ENCODE results near the gene PLAAT3.
"Not testable (repeated sequence)": the region's sequence is repeated elsewhere in the genome, so short reads cannot be mapped to it uniquely, and the experiment has no call there.

PLAAT3 gene

GRCh38 chr11:63639199-63639832, 25.1 kb upstream of the PLAAT3 start:
- no peak for DNase-seq
- H3K27ac ChIP-seq: no peak overlapping the region
- TF ChIP-seq, protein P1, sequence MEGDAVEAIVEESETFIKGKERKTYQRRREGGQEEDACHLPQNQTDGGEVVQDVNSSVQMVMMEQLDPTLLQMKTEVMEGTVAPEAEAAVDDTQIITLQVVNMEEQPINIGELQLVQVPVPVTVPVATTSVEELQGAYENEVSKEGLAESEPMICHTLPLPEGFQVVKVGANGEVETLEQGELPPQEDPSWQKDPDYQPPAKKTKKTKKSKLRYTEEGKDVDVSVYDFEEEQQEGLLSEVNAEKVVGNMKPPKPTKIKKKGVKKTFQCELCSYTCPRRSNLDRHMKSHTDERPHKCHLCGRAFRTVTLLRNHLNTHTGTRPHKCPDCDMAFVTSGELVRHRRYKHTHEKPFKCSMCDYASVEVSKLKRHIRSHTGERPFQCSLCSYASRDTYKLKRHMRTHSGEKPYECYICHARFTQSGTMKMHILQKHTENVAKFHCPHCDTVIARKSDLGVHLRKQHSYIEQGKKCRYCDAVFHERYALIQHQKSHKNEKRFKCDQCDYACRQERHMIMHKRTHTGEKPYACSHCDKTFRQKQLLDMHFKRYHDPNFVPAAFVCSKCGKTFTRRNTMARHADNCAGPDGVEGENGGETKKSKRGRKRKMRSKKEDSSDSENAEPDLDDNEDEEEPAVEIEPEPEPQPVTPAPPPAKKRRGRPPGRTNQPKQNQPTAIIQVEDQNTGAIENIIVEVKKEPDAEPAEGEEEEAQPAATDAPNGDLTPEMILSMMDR (IDR thresholded peaks at IDR 0.05; ENCODE audit: low read depth, low read length): no peak
- no peaks in the 10 kb centered on the region for H3K27me3 ChIP-seq (ENCODE audit: insufficient read depth, low read depth, severe bottlenecking)
- H3K4me3 ChIP-seq (ENCODE audit: low read depth, low read length): no peak overlapping the region
- no peaks in the 10 kb centered on the region for H3K36me3 ChIP-seq
- H3K9me3 ChIP-seq (ENCODE audit: severe bottlenecking): no peaks in the 10 kb centered on the region

- H3K36me3 ChIP-seq; H3K9me3 ChIP-seq (ENCODE audit: severe bottlenecking); H3K27ac ChIP-seq; H3K4me3 ChIP-seq (ENCODE audit: low read depth, low read length); DNase-seq; H3K27me3 ChIP-seq (ENCODE audit: insufficient read depth, low read depth, severe bottlenecking): not testable (repeated sequence)
These were observed 24.2 kb upstream of the PLAAT3 start for GRCh38 chr11:63638436-63638835.

GRCh38 chr11:63635762-63636465, 21.7 kb upstream of the PLAAT3 start:
- Histone ChIP-seq H3K9me3 (ENCODE audit: severe bottlenecking) (no peaks in the 10 kb centered on the region), H3K4me3 (ENCODE audit: low read depth, low read length) (no peak overlapping the region), H3K27ac (no peak overlapping the region), H3K36me3 (no peaks in the 10 kb centered on the region), H3K27me3 (ENCODE audit: insufficient read depth, low read depth, severe bottlenecking) (no peaks in the 10 kb centered on the region)
- DNase-seq: peak; percentile 58
- TF ChIP-seq, protein P1 (IDR thresholded peaks at IDR 0.05; ENCODE audit: low read depth, low read length): peak; percentile 70

DNA sequence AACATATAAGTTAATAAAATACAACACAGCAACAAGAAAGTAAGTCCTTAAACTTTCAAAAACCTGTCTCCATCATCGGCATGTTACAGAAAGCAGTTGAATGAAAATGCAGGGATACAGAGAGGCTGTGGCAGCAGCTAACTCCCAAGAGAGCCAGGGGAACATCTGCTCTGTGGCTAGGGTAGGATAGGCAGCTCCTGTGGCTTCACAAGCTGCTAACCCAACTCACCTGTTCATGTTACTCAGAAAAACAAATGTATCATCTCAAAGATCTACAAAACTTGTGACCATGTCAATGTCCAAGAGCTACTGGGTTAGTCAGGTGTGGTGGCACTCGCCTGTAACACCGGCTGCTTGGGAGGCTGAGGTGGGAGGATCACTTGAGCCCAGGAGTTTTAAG, 15.2 kb upstream of the PLAAT3 start:
- Histone ChIP-seq H3K36me3 (no peaks in the 10 kb centered on the region), H3K27ac (no peak overlapping the region), H3K9me3 (ENCODE audit: severe bottlenecking) (no peaks in the 10 kb centered on the region), H3K27me3 (ENCODE audit: insufficient read depth, low read depth, severe bottlenecking) (no peaks in the 10 kb centered on the region), H3K4me3 (ENCODE audit: low read depth, low read length) (no peak overlapping the region)
- no peak for DNase-seq
- TF ChIP-seq, protein P1 (IDR thresholded peaks at IDR 0.05; ENCODE audit: low read depth, low read length): no peak

GRCh38 chr11:63623513-63624140, 9.4 kb upstream of the PLAAT3 start:
- no peaks in the 10 kb centered on the region for H3K36me3 ChIP-seq
- no peak overlapping the region for H3K4me3 ChIP-seq (ENCODE audit: low read depth, low read length)
- H3K27me3 ChIP-seq (ENCODE audit: insufficient read depth, low read depth, severe bottlenecking): no peaks in the 10 kb centered on the region
- H3K27ac ChIP-seq: no peak overlapping the region
- no peaks in the 10 kb centered on the region for H3K9me3 ChIP-seq (ENCODE audit: severe bottlenecking)
- no peak for DNase-seq
- TF ChIP-seq, protein P1 (IDR thresholded peaks at IDR 0.05; ENCODE audit: low read depth, low read length): no peak

DNA sequence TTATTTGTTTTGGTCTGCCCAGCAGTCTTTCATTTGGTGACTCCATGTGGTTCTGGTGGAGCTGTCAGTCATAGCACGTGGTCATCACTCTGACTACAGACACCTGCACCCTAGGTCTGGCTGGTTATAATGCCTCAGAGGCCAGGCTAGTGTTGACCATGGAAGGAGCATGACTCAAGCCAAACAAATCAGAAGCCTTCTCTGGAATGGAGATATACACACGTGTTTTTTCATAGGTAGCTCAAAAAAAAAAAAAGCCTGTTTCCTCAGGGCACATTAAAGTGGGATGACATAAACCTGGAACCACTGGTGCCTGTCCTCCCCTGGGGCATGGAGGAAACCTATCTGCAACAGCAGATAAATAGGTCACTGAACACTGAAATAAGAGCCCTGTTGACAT, 8.1 kb upstream of the PLAAT3 start:
- DNase-seq: no peak
- Histone ChIP-seq H3K27ac (no peak overlapping the region), H3K4me3 (ENCODE audit: low read depth, low read length) (no peak overlapping the region), H3K36me3 (no peaks in the 10 kb centered on the region), H3K27me3 (ENCODE audit: insufficient read depth, low read depth, severe bottlenecking) (no peaks in the 10 kb centered on the region), H3K9me3 (ENCODE audit: severe bottlenecking) (no peaks in the 10 kb centered on the region)
- TF ChIP-seq, protein P1 (IDR thresholded peaks at IDR 0.05; ENCODE audit: low read depth, low read length): no peak
